HG03565 (cell line): ENCODE results near the gene NOTUM.

Experiments used
- ATAC-seq: cut with Tn5 transposase; IDR thresholded peaks from one replicate; pipeline ENCODE4 v1.9.1; 2021; ENCODE audit warnings: mild to moderate bottlenecking, moderate library complexity; ENCODE audit not compliant: unreplicated experiment

The NOTUM gene

GRCh38 chr17:81912441-81913309, 48.3 kb downstream of the NOTUM start:
- no peak for ATAC-seq

DNA sequence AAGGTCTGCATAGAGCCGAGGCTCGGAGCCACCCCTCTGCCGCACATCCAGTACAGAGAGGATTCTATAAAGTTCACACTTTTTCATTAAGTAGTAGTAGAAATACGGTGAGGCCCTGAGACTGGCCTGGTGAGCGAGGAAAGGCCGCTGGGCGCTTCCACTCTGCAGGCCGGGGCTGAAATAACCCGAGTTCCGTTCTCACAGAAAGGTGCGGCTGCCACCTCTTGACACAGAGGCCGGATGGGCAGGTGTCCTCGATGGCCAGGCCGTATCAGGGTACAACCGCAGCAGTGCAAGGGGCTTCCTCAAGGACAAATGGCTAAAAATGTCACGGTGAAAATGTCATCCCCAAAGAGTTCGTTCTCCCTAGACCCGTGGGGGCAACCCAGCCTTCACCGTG, 49.0 kb downstream of the NOTUM start:
- no peak for ATAC-seq

DNA sequence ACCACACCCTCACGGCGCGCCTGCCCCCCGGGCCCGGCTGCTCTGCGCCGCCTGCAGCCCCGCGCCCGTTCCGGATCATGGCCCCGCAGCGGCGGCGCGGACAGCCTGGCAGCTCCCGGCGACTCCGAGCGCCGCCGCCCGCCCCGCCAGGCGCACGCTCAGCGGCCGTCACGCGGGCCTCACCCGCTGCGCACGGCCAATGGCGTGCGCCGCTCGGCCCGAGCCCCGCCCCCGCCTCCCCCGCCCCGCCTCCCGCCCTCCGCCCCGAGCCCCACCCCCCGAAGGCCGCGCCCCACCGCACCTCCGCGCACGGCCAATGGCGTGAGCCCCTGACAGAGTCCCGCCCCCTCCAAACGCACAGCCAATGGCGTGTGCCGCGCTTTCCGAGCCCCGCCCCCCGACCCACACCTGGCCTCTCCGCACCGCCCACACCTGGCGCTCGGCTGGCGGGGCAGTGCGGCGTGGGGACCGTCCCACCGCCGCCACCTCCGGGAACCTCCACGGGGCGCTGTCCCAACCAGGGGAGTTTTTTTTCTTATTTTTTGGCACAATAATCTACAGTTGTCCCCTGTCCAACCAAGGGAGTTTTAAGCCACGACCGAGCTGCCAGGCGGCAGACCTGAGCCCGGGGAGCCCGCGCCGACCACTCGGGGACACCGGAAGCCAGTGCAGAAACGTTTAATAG, 49.6 kb downstream of the NOTUM start, which contains the start of gene PCYT2:
TSS of gene PCYT2 (minus strand) at position 123 of the 685 bp plus-strand sequence. CDS start at position 79, 44 bp downstream.
- ATAC-seq, result peak; percentile 52

DNA sequence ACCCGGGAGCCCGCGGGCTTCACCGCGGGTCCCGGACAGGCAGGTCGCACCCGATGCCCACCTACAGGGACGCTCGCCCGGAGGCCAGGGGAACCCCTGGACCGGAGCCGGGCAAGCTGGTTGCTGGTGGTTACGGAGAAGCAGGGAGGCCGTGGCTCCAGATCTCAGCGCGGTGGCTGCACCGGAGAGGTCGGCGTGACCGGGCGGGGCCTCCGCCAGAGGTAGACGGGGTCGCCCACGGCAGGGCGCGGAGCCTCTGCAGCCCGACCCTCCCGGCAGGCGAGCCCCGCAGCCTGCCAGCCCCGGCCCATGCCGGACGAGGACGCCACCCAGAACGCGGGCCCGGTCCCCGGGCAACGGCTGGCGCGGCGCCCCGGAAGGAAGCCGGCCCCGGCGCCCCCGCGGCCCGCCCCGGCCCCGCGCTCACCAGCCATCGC, 50.1 kb downstream of the NOTUM start:
- peak; percentile 26 for ATAC-seq

- ATAC-seq, result no peak
Observed at GRCh38 chr17:81909966-81910839, 50.8 kb downstream of the NOTUM start.

- no peak for ATAC-seq
Observed at GRCh38 chr17:81909231-81909630, 51.8 kb downstream of the NOTUM start.

- no peak for ATAC-seq
Observed at GRCh38 chr17:81908793-81909192, 52.2 kb downstream of the NOTUM start.

DNA sequence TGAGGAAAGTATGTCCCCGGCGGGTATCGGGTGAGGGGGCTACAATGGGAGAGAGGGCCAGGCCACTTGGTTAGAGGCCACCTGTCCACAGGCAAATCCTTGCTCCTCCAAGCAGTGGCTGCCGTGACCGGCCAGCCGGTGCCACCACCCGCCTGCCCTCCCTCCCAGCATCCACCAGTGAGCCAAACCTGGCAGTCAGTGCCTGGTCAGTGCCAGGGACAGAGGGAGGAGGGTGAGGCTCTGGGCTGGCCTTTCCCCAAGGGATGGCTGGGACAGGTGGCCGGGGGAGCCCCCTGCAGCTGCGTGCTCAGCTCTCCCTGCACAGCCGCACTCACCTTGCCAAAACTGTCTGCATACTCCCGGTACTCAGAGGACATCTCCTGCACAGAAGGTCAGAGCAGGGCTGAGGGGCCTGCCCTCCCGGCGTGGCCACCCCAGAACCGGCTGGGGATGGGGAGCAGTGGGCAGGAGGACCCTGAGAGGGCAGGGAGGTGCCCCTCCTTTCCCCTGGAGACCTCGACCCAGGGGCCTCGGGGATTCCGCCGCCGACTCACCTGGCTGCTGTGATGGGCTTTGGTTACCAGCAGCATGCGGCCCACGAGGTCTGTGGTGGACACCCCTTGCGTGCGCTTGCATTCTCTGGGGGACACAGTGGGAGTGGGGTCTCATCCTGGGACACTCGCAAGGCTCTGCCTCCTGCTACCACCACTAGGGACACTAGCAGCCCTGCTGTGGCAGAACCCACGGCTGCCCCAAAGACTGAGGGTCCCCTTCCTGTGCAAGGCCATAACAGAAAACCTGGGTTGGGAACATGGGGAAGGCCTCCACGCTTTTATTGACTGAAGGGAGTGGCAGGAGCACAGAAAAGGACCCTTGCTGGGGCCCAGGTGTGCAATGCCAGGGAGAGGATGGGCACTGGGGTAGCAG, 53.5 kb downstream of the NOTUM start:
- ATAC-seq, result no peak

- ATAC-seq, result no peak
Observed at GRCh38 chr17:81906476-81907218, 54.3 kb downstream of the NOTUM start.

GRCh38 chr17:81905993-81906392, 55.0 kb downstream of the NOTUM start:
- no peak for ATAC-seq

DNA sequence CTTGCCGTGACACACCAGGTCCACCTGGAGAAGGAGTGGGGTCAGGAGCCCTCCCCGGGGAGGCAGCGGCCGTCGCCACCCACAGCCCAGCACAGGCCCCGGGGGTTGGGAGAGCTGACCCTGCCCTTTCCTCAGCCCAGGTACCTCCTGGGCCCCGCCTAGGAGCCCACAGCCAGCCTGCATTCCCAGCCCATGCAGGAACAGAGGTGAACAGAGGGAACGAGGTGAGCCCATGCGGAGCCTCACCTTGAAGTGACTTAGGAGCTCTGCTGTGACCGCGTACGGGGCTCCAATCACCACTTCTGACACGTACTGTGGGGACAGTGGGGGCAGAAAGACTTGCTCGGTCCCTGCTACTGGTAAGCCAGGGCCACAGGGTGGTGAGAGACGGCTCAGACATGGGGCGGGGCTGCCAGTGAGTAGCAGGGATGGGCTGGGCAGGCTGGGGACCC, 55.5 kb downstream of the NOTUM start:
- no peak for ATAC-seq

- ATAC-seq, result no peak
Observed at GRCh38 chr17:81904600-81905423, 56.2 kb downstream of the NOTUM start.

GRCh38 chr17:81903896-81904599, 56.9 kb downstream of the NOTUM start:
- no peak for ATAC-seq

DNA sequence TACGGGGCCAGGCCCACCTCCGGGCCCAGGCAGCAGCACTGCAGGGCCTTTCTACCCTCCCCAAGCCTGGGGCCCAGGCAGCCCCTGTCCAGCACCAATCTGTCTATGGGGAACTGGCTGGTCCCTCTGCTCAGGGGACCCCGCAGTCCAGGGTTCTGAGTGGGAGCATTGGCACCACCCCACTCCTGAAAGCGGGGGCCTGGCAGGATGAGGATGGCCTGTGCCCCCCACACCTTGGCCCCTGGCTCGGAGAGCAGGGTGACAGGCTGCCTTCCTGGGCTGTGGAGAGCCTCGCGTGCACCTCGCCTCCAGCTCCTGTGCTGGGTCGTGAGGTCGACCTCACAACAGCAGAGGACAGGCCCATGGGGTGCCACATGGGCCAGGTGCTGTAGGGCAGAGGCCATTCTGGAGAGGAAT, 57.6 kb downstream of the NOTUM start:
- no peak for ATAC-seq

DNA sequence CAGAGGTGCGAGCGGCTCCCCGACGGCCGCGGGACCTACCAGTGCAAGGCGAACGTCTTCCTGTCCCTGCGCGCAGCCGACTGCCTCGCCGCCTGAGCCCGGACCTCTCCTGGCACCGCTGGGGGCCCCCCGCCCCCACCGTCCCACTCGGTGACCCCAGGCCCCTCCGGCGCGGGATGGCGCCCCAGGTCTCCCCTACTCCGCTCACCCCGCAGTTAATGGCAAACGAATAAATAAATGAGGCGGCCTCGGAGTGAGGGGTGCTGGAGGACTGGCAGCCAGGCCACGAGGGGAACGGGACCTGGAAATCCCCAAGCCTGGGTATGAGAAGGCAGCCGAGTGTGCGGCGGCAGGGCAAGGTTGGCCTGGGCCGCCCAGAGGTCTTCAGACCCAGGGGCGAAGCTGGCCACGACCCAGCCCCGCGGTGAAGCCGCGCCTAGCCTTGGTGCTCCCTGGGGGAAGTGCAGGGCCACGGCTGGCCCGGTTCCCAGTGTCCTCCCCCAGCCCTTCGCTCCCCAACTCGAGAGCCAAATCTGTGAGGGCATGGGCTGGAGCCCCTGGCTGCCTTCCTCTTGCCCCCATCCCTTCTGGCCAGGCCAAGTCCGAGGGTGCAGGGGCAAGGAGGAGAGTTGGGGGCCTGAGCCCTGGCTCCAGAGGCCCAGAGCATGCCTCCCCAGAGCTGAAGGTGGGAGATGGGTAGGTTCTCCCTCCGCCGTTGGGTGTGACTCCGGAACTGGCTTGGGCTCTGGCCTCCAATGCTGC, 58.2 kb downstream of the NOTUM start:
- no peak for ATAC-seq
